GM12878 (cell line): Measurements from ENCODE around the gene ABI2. TPM values are rescaled to one million over a fixed set of nuclear protein-coding genes. Genes with fewer than 3 reads are reported as not detected.

Experiments
- ATAC-seq: fragments of 200-7000 bp; cut with Tn5 transposase; 3 replicates; pipeline ENCODE4 v1.9.1; 2020; ENCODE audit warnings: mild to moderate bottlenecking, moderate library complexity
- BruUV-seq: library from RNA; stranded (reverse); fragments of 400-500 nt; replicated peaks from 2 replicates; lab custom pipeline; 2021; lab: Mats Ljungman, UMichigan
- CTCF ChIA-PET: fragments of 300-600 bp; sonication (Branson Sonifier 250); formaldehyde crosslinking; extraction: SDS; loops from one replicate; lab custom pipeline; 2021; ENCODE audit warnings: inconsistent platforms; lab: Yijun Ruan, JAX
- POLR2A ChIA-PET: fragments of 350-600 bp; formaldehyde crosslinking; extraction: SDS; loops from one replicate; lab custom pipeline; 2021; ENCODE audit warnings: inconsistent platforms; lab: Charles Lee
- RAD21 ChIA-PET: fragments of 300-600 bp; sonication (Branson Sonifier 250); formaldehyde crosslinking; loops from one replicate; lab custom pipeline; 2023; ENCODE audit warnings: antibody characterized with exemption; ENCODE audit not compliant: unreplicated experiment; lab: Charles Lee
- SMC1A ChIA-PET: fragments of 300-600 bp; sonication (Branson Sonifier 250); formaldehyde crosslinking; loops from one replicate; lab custom pipeline; 2023; ENCODE audit not compliant: unreplicated experiment, uncharacterized antibody; lab: Charles Lee
- DNase-seq: peaks from one replicate; pipeline ENCODE4 v3.0.0-alpha.2; 2011; ENCODE audit warnings: low read depth, low spot score
- FAIRE-seq: peaks from 3 replicates; lab custom pipeline; 2011; peaks lifted over from hg19 to GRCh38; lab: Jason Lieb, UNC
- H2AFZ ChIP-seq: 2 replicates; pipeline ENCODE4 v1.6.0; 2011; ENCODE audit warnings: low read depth, low read length, control low read depth; ENCODE audit not compliant: control insufficient read depth
- H3K27ac ChIP-seq: 2 replicates; pipeline ENCODE4 v1.5.1; 2011; ENCODE audit warnings: control low read depth; ENCODE audit not compliant: control insufficient read depth, insufficient read depth
- H3K27me3 ChIP-seq, 2 experiments: replicated peaks in 1 of 2; 2 replicates each; pipeline versions ENCODE4 v1.6.0 to v1.6.1; 2011; ENCODE audit warnings: low read length in 1 of 2; ENCODE audit not compliant: control insufficient read depth in 2 of 2, insufficient read depth in 2 of 2
- H3K36me3 ChIP-seq, 2 experiments: 2 replicates each; pipeline ENCODE4 v1.5.1; 2011; ENCODE audit warnings: low read length in 1 of 2; ENCODE audit not compliant: control insufficient read depth in 2 of 2, insufficient read depth in 2 of 2
- H3K4me1 ChIP-seq: 2 replicates; pipeline ENCODE4 v1.6.1; 2011; ENCODE audit warnings: mild to moderate bottlenecking, low read length, moderate library complexity, mixed read lengths; ENCODE audit not compliant: control insufficient read depth, insufficient read depth
- H3K4me2 ChIP-seq: 2 replicates; pipeline ENCODE4 v1.6.0; 2011; ENCODE audit warnings: control low read depth; ENCODE audit not compliant: control insufficient read depth, insufficient read depth
- H3K4me3 ChIP-seq: fragments of 200-600 bp; sonication (generic); 2 replicates; pipeline ENCODE4 v1.5.1; 2016
- H3K79me2 ChIP-seq: 2 replicates; pipeline ENCODE4 v1.6.0; 2011; ENCODE audit warnings: low read length; ENCODE audit not compliant: control insufficient read depth, insufficient read depth
- H3K9ac ChIP-seq: 2 replicates; pipeline ENCODE4 v1.8.0; 2011; ENCODE audit warnings: low read length, control low read depth, mixed read lengths; ENCODE audit not compliant: control insufficient read depth, insufficient read depth
- H3K9me3 ChIP-seq: replicated peaks from 3 replicates; pipeline ENCODE4 v1.5.1; 2011; ENCODE audit warnings: mild to moderate bottlenecking, low read length; ENCODE audit not compliant: control insufficient read depth, insufficient read depth
- H4K20me1 ChIP-seq: 2 replicates; pipeline ENCODE4 v1.6.0; 2011; ENCODE audit not compliant: control insufficient read depth, insufficient read depth
- CREB1 ChIP-seq: IDR thresholded peaks from 2 replicates; pipeline ENCODE4 v1.6.1; 2012; ENCODE audit warnings: low read depth, mild to moderate bottlenecking, inconsistent platforms
- HDGF ChIP-seq: fragments of 450-650 bp; IDR thresholded peaks from 2 replicates; pipeline ENCODE4 v1.6.1; 2016; ENCODE audit warnings: antibody characterized with exemption
- KAT2A ChIP-seq: conservative IDR thresholded peaks from 2 replicates; pipeline ENCODE4 v1.6.1; 2011; ENCODE audit warnings: low read depth, low read length; ENCODE audit not compliant: control insufficient read depth
- MXI1 ChIP-seq: fragments of 150-350 bp; IDR thresholded peaks from 2 replicates; pipeline ENCODE4 v1.6.1; 2011; ENCODE audit warnings: low read depth, mild to moderate bottlenecking, inconsistent platforms, low read length, improper control_type of control experiment
- NFXL1 ChIP-seq: fragments of 450-650 bp; IDR thresholded peaks from 2 replicates; pipeline ENCODE4 v1.6.1; 2017; ENCODE audit warnings: antibody characterized with exemption, mild to moderate bottlenecking, borderline replicate concordance
- WGBS: methylation state at CpG from one replicate; pipeline ENCODE4 v1.1.6; 2016; ENCODE audit warnings: low lambda C conversion rate; ENCODE audit not compliant: insufficient replicate concordance, insufficient coverage; ENCODE audit errors: missing lambda C conversion rate; 5-methylcytosine and 5-hydroxymethylcytosine counted together
- in situ Hi-C: fragments of 300-500 bp; cut with MboI; formaldehyde crosslinking; loops from 9 replicates; pipeline ENCODE4 v1.14.3; 2018; ENCODE audit warnings: mixed read lengths
- intact Hi-C: fragments of 100-400 bp; cut with micrococcal nuclease; formaldehyde crosslinking; loops from one replicate; pipeline ENCODE4 v1.14.2; 2022; ENCODE audit not compliant: unreplicated experiment
- polyA plus RNA-seq, 11 experiments: library from polyadenylated mRNA; depleted of rRNA in 4 of 11; unstranded in 6 of 11; stranded (reverse) in 5 of 11; fragments of >200 nt; fragmentation: Nextera tagmentation in 4 of 11; fragmentation: Illumina TruSeq in 1 of 11; extraction: Ambion mirVana in 4 of 11; extraction: Trizol in 1 of 11; gene quantifications; 1 replicate in 1 of 11; 2 replicates in 10 of 11; pipeline versions ENCODE4 v1.2.1 to v1.2.3, GENCODE V29; 2011 to 2016; ENCODE audit warnings: inconsistent platforms in 2 of 11, missing spikeins in 2 of 11, low read depth in 1 of 11
- total RNA-seq, 4 experiments: library from RNA; depleted of rRNA in 3 of 4; stranded (reverse); fragments of >200 nt in 3 of 4; fragmentation: Illumina TruSeq in 1 of 4; extraction: Trizol in 1 of 4; gene quantifications; 2 replicates each; pipeline versions ENCODE4 v1.2.1 to v1.2.3, GENCODE V29; 2013 to 2021
- TF ChIP-seq, protein P1 (sequence below): fragments of 450-650 bp; IDR thresholded peaks from 2 replicates; pipeline ENCODE4 v1.6.1; 2017; ENCODE audit warnings: mild to moderate bottlenecking, moderate library complexity
- TF ChIP-seq, protein P2 (sequence below): fragments of 450-650 bp; IDR thresholded peaks from 2 replicates; pipeline ENCODE4 v1.6.1; 2018; ENCODE audit warnings: borderline replicate concordance, mild to moderate bottlenecking; ENCODE audit not compliant: partially characterized antibody
- TF ChIP-seq, protein P3 (sequence below): IDR thresholded peaks from 2 replicates; pipeline ENCODE4 v1.6.1; 2012; ENCODE audit warnings: low read depth, low read length, improper control_type of control experiment

The ABI2 gene
- total and polyA plus RNA-seq, 10 of the 15 experiments (the other 5 are each of a cell fraction or from before 2014, with no cell fraction given), result 8.9 to 44.5 (median 30.3) TPM

GRCh38 chr2:203326356-203326755 lies 1.8 kb upstream of the ABI2 start (continued):
- TF ChIP-seq, protein P1, sequence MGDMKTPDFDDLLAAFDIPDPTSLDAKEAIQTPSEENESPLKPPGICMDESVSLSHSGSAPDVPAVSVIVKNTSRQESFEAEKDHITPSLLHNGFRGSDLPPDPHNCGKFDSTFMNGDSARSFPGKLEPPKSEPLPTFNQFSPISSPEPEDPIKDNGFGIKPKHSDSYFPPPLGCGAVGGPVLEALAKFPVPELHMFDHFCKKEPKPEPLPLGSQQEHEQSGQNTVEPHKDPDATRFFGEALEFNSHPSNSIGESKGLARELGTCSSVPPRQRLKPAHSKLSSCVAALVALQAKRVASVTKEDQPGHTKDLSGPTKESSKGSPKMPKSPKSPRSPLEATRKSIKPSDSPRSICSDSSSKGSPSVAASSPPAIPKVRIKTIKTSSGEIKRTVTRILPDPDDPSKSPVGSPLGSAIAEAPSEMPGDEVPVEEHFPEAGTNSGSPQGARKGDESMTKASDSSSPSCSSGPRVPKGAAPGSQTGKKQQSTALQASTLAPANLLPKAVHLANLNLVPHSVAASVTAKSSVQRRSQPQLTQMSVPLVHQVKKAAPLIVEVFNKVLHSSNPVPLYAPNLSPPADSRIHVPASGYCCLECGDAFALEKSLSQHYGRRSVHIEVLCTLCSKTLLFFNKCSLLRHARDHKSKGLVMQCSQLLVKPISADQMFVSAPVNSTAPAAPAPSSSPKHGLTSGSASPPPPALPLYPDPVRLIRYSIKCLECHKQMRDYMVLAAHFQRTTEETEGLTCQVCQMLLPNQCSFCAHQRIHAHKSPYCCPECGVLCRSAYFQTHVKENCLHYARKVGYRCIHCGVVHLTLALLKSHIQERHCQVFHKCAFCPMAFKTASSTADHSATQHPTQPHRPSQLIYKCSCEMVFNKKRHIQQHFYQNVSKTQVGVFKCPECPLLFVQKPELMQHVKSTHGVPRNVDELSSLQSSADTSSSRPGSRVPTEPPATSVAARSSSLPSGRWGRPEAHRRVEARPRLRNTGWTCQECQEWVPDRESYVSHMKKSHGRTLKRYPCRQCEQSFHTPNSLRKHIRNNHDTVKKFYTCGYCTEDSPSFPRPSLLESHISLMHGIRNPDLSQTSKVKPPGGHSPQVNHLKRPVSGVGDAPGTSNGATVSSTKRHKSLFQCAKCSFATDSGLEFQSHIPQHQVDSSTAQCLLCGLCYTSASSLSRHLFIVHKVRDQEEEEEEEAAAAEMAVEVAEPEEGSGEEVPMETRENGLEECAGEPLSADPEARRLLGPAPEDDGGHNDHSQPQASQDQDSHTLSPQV, result no peak
- TF ChIP-seq KAT2A, result no peak
- TF ChIP-seq, protein P2, sequence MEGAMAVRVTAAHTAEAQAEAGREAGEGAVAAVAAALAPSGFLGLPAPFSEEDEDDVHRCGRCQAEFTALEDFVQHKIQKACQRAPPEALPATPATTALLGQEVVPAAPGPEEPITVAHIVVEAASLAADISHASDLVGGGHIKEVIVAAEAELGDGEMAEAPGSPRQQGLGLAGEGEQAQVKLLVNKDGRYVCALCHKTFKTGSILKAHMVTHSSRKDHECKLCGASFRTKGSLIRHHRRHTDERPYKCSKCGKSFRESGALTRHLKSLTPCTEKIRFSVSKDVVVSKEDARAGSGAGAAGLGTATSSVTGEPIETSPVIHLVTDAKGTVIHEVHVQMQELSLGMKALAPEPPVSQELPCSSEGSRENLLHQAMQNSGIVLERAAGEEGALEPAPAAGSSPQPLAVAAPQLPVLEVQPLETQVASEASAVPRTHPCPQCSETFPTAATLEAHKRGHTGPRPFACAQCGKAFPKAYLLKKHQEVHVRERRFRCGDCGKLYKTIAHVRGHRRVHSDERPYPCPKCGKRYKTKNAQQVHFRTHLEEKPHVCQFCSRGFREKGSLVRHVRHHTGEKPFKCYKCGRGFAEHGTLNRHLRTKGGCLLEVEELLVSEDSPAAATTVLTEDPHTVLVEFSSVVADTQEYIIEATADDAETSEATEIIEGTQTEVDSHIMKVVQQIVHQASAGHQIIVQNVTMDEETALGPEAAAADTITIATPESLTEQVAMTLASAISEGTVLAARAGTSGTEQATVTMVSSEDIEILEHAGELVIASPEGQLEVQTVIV, result no peak

- intact Hi-C loops, result loop anchor here (1.0 kb wide), 1 partner anchor 11 kb away; no protein-coding TSS in a partner anchor
- in situ Hi-C loops, result no loop called here
- Histone ChIP-seq H2AFZ (peak overlapping the region; percentile 79), H3K9me3 (no peaks in the 10 kb centered on the region), H3K27me3 (no peaks in the 10 kb centered on the region), H3K9ac (peak overlapping the region; percentile 87), H3K79me2 (peaks cover 39% of the 10 kb centered on the region), H3K4me2 (peak overlapping the region; percentile 71), H3K36me3 (peaks cover 0 to 2% of the 10 kb centered on the region in 2 experiments; a peak in 1 of 4 replicates), H3K4me1 (no peaks in the 10 kb centered on the region), H3K27ac (0 out of 2 replicates have a peak overlapping the region, but pooled peaks have one; percentile 24), H4K20me1 (no peaks in the 10 kb centered on the region), H3K4me3 (peak overlapping the region; percentile 81)
- 0 out of 2 replicates have a peak, but pooled peaks have one; percentile 40 for TF ChIP-seq HDGF
- TF ChIP-seq MXI1, result 0 out of 2 replicates have a peak, but pooled peaks have one; percentile 15
- TF ChIP-seq NFXL1, result no peak
- TF ChIP-seq CREB1, result 0 out of 2 replicates have a peak, but pooled peaks have one; percentile 6
- TF ChIP-seq, protein P3, sequence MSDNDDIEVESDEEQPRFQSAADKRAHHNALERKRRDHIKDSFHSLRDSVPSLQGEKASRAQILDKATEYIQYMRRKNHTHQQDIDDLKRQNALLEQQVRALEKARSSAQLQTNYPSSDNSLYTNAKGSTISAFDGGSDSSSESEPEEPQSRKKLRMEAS, result no peak
- ATAC-seq, result no peak
- RAD21 ChIA-PET, result no interaction called here
- WGBS, result 41% methylated on average over 7 of the region's 7 CpGs
- POLR2A ChIA-PET, result interaction anchor here (1.5 to 2.0 kb wide), 2 partner anchors 11 to 88 kb away, joined by 6 to 8 read pairs; partner anchors contain the start of gene CYP20A1
- DNase-seq, result no peak
- SMC1A ChIA-PET, result interaction anchor here (1.0 to 1.7 kb wide), 2 partner anchors 11 to 13 kb away, joined by 4 to 5 read pairs; no protein-coding TSS in a partner anchor
- no TSS peak for BruUV-seq
- CTCF ChIA-PET, result interaction anchor here (0.7 to 0.8 kb wide), 2 partner anchors 13 to 126 kb away, joined by 3 read pairs; no protein-coding TSS in a partner anchor
- FAIRE-seq, result peak; percentile 84
These were observed 653 bp upstream of the ABI2 start for GRCh38 chr2:203327582-203327900.
